Measurements from ENCODE around the gene GRIA4. TPM values are rescaled to one million over a fixed set of nuclear protein-coding genes. Genes with fewer than 3 reads are reported as not detected.

GRIA4 gene
- polyA plus RNA-seq, 1 of the 3 experiments (the other 2 are of a cell fraction): 0.02 TPM

- ChIA-PET POLR2A (no interaction called here), CTCF (no interaction called here)
- 97% methylated on average over 2 of the region's 2 CpGs for WGBS (ENCODE audit: low lambda C conversion rate)
- Histone ChIP-seq H3F3A (replicated peaks; ENCODE audit: insufficient read depth) (peaks cover 4% of the 10 kb centered on the region), H3K79me2 (ENCODE audit: insufficient read depth) (peaks cover 85% of the 10 kb centered on the region), H3K9me2 (no peaks in the 10 kb centered on the region), H3K9ac (no peak overlapping the region), H3K4me1 (ENCODE audit: control insufficient read depth in 1 of 2, insufficient read depth in 2 of 2, low read depth in 1 of 2, low read length in 1 of 2) (peaks cover 12 to 16% of the 10 kb centered on the region in 2 experiments; a peak in 3 of 4 replicates), H3K9me3 (no peaks in the 10 kb centered on the region), H3K4me2 (no peak overlapping the region), H3K4me3 (ENCODE audit: low read depth in 2 of 2, low read length in 1 of 2) (no peak overlapping the region), H3K36me3 (replicated peaks in 1 of 2; ENCODE audit: control insufficient read depth in 1 of 2, insufficient read depth in 2 of 2, low read length in 1 of 2) (peaks cover 27 to 35% of the 10 kb centered on the region in 2 experiments), H3K27ac (ENCODE audit: low read depth in 2 of 2, low read length in 1 of 2) (no peak overlapping the region), H2AFZ (ENCODE audit: low read depth) (no peak overlapping the region), H4K20me1 (ENCODE audit: insufficient read depth) (no peaks in the 10 kb centered on the region; the same call in 1 of the 2 replicates), H3K27me3 (ENCODE audit: insufficient read depth) (no peaks in the 10 kb centered on the region)
- DNase-seq: no peak
- TF ChIP-seq NRF1 (IDR thresholded peaks at IDR 0.05; ENCODE audit: low read depth, low read length): no peak
- TF ChIP-seq EP300 (IDR thresholded peaks at IDR 0.05; ENCODE audit: borderline replicate concordance in 1 of 2, low read depth in 1 of 2, low read length in 1 of 2): no peak
- TF ChIP-seq NFIC (IDR thresholded peaks at IDR 0.05; ENCODE audit: borderline replicate concordance): no peak
- no peak for TF ChIP-seq JUND (IDR thresholded peaks at IDR 0.05)
- TF ChIP-seq RCOR1 (IDR thresholded peaks at IDR 0.05; ENCODE audit: low read length): no peak
- no peak for TF ChIP-seq FOXJ3 (CRISPR knock-in tag; IDR thresholded peaks at IDR 0.05)
- no peak for TF ChIP-seq RAD21 (IDR thresholded peaks at IDR 0.05; ENCODE audit: low read length)
- TF ChIP-seq MEF2A (IDR thresholded peaks at IDR 0.05; ENCODE audit: borderline replicate concordance, low read depth): no peak
- TF ChIP-seq TCF12 (IDR thresholded peaks at IDR 0.05): no peak
- no peak for TF ChIP-seq GATA2 (CRISPR knock-in tag; IDR thresholded peaks at IDR 0.05)
- no peak for TF ChIP-seq ELF1 (IDR thresholded peaks at IDR 0.05)
Measured at GRCh38 chr11:106014620-106015019, 404.7 kb downstream of the GRIA4 start.

- no peak overlapping the region for H3K4me2 ChIP-seq
- no peaks in the 10 kb centered on the region for H3K9me3 ChIP-seq
- H3K4me1 ChIP-seq (ENCODE audit: control insufficient read depth in 1 of 2, insufficient read depth in 2 of 2, low read depth in 1 of 2, low read length in 1 of 2): peaks cover 12 to 20% of the 10 kb centered on the region in 2 experiments; a peak in 3 of 4 replicates
- WGBS (ENCODE audit: low lambda C conversion rate): 90% methylated on average over 2 of the region's 2 CpGs
- H3K36me3 ChIP-seq (replicated peaks in 1 of 2; ENCODE audit: control insufficient read depth in 1 of 2, insufficient read depth in 2 of 2, low read length in 1 of 2): peaks cover 23 to 33% of the 10 kb centered on the region in 2 experiments
- H3K27me3 ChIP-seq (ENCODE audit: insufficient read depth): no peaks in the 10 kb centered on the region
- H3K79me2 ChIP-seq (ENCODE audit: insufficient read depth): peaks cover 86% of the 10 kb centered on the region
- H3K9me2 ChIP-seq: no peaks in the 10 kb centered on the region
- H4K20me1 ChIP-seq (ENCODE audit: insufficient read depth): no peaks in the 10 kb centered on the region; the same call in 1 of the 2 replicates
- TF ChIP-seq TEAD4 (IDR thresholded peaks at IDR 0.05; ENCODE audit: borderline replicate concordance, insufficient read depth): no peak
- no peak for TF ChIP-seq CTCF (IDR thresholded peaks at IDR 0.05)
- TF ChIP-seq, protein P1, sequence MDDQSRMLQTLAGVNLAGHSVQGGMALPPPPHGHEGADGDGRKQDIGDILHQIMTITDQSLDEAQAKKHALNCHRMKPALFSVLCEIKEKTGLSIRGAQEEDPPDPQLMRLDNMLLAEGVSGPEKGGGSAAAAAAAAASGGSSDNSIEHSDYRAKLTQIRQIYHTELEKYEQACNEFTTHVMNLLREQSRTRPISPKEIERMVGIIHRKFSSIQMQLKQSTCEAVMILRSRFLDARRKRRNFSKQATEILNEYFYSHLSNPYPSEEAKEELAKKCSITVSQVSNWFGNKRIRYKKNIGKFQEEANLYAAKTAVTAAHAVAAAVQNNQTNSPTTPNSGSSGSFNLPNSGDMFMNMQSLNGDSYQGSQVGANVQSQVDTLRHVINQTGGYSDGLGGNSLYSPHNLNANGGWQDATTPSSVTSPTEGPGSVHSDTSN (IDR thresholded peaks at IDR 0.05): no peak
- no peak for TF ChIP-seq GATA2 (CRISPR knock-in tag; IDR thresholded peaks at IDR 0.05)
- TF ChIP-seq EZH2phosphoT487 (IDR thresholded peaks at IDR 0.05; ENCODE audit: borderline replicate concordance, low read depth): no peak
- TF ChIP-seq FOXJ3 (CRISPR knock-in tag; IDR thresholded peaks at IDR 0.05): no peak
- no peak for TF ChIP-seq TAF1 (IDR thresholded peaks at IDR 0.05; ENCODE audit: borderline replicate concordance, low read depth, low read length)
- TF ChIP-seq REST (IDR thresholded peaks at IDR 0.05; ENCODE audit: low read depth, low read length): no peak
- no peak overlapping the region for H3K9ac ChIP-seq
- ChIA-PET POLR2A (no interaction called here), CTCF (no interaction called here)
- no peak overlapping the region for H2AFZ ChIP-seq (ENCODE audit: low read depth)
- H3K27ac ChIP-seq (ENCODE audit: low read depth in 2 of 2, low read length in 1 of 2): no peak overlapping the region
- peaks cover 4% of the 10 kb centered on the region for H3F3A ChIP-seq (replicated peaks; ENCODE audit: insufficient read depth)
- H3K4me3 ChIP-seq (ENCODE audit: low read depth in 2 of 2, low read length in 1 of 2): no peak overlapping the region
- DNase-seq: no peak
Measured at GRCh38 chr11:106015066-106015465, 405.2 kb downstream of the GRIA4 start.

Measured in SK-N-SH (cell line).